ENCODE data around the gene HLX.

Gene HLX

GRCh38 chr1:220886470-220887201, 7.4 kb downstream of the HLX start:
- Histone ChIP-seq H3K27me3 (ENCODE audit: low read depth, low read length) (peaks cover 8% of the 10 kb centered on the region; the same call in 1 of the 2 replicates), H3K79me2 (ENCODE audit: low read length) (no peaks in the 10 kb centered on the region), H3K9me3 (ENCODE audit: insufficient read depth, low read length) (no peaks in the 10 kb centered on the region), H3K9ac (ENCODE audit: low read length) (no peak overlapping the region), H3K36me3 (replicated peaks; ENCODE audit: low read depth, low read length) (no peaks in the 10 kb centered on the region), H3K27ac (ENCODE audit: low read length) (no peak overlapping the region), H4K20me1 (ENCODE audit: insufficient read depth, low read length) (no peaks in the 10 kb centered on the region), H3K4me2 (ENCODE audit: low read length) (no peak overlapping the region), H2AFZ (ENCODE audit: low read depth, low read length) (no peak overlapping the region), H3K4me3 (ENCODE audit: low read length) (no peak overlapping the region), H3K4me1 (ENCODE audit: low read length) (peaks cover 6% of the 10 kb centered on the region)
- TF ChIP-seq CTCF (IDR thresholded peaks at IDR 0.05; ENCODE audit: low read depth, low read length) (no peak), EZH2phosphoT487 (IDR thresholded peaks at IDR 0.05; ENCODE audit: low read depth) (no peak)

GRCh38 chr1:220887202-220887519, 7.9 kb downstream of the HLX start:
- Histone ChIP-seq H3K4me2 (ENCODE audit: low read length) (no peak overlapping the region), H3K9me3 (ENCODE audit: insufficient read depth, low read length) (no peaks in the 10 kb centered on the region), H3K36me3 (replicated peaks; ENCODE audit: low read depth, low read length) (no peaks in the 10 kb centered on the region), H3K9ac (ENCODE audit: low read length) (no peak overlapping the region), H3K27ac (ENCODE audit: low read length) (no peak overlapping the region), H3K4me3 (ENCODE audit: low read length) (no peak overlapping the region), H2AFZ (ENCODE audit: low read depth, low read length) (no peak overlapping the region), H3K4me1 (ENCODE audit: low read length) (peaks cover 6% of the 10 kb centered on the region), H3K27me3 (ENCODE audit: low read depth, low read length) (peaks cover 8% of the 10 kb centered on the region; the same call in 1 of the 2 replicates), H4K20me1 (ENCODE audit: insufficient read depth, low read length) (no peaks in the 10 kb centered on the region), H3K79me2 (ENCODE audit: low read length) (no peaks in the 10 kb centered on the region)
- no peak for TF ChIP-seq CTCF (IDR thresholded peaks at IDR 0.05; ENCODE audit: low read depth, low read length)
- no peak for TF ChIP-seq EZH2phosphoT487 (IDR thresholded peaks at IDR 0.05; ENCODE audit: low read depth)

- Histone ChIP-seq H3K4me1 (ENCODE audit: low read length) (peaks cover under 1% of the 10 kb centered on the region), H3K9me3 (ENCODE audit: insufficient read depth, low read length) (no peaks in the 10 kb centered on the region), H3K27ac (ENCODE audit: low read length) (no peak overlapping the region), H3K9ac (ENCODE audit: low read length) (no peak overlapping the region), H4K20me1 (ENCODE audit: insufficient read depth, low read length) (no peaks in the 10 kb centered on the region), H3K79me2 (ENCODE audit: low read length) (no peaks in the 10 kb centered on the region), H3K36me3 (replicated peaks; ENCODE audit: low read depth, low read length) (no peaks in the 10 kb centered on the region), H3K4me2 (ENCODE audit: low read length) (no peak overlapping the region), H3K27me3 (ENCODE audit: low read depth, low read length) (peaks cover 8% of the 10 kb centered on the region; the same call in 1 of the 2 replicates), H2AFZ (ENCODE audit: low read depth, low read length) (no peak overlapping the region), H3K4me3 (ENCODE audit: low read length) (no peak overlapping the region)
- TF ChIP-seq EZH2phosphoT487 (IDR thresholded peaks at IDR 0.05; ENCODE audit: low read depth) (no peak), CTCF (IDR thresholded peaks at IDR 0.05; ENCODE audit: low read depth, low read length) (no peak)
These were observed 8.5 kb downstream of the HLX start for GRCh38 chr1:220887520-220888416.

GRCh38 chr1:220888417-220888986, 9.3 kb downstream of the HLX start:
- TF ChIP-seq EZH2phosphoT487 (IDR thresholded peaks at IDR 0.05; ENCODE audit: low read depth) (no peak), CTCF (IDR thresholded peaks at IDR 0.05; ENCODE audit: low read depth, low read length) (no peak)
- Histone ChIP-seq H3K27ac (ENCODE audit: low read length) (no peak overlapping the region), H3K4me3 (ENCODE audit: low read length) (no peak overlapping the region), H3K27me3 (ENCODE audit: low read depth, low read length) (peaks cover 8% of the 10 kb centered on the region; the same call in 1 of the 2 replicates), H3K4me1 (ENCODE audit: low read length) (no peaks in the 10 kb centered on the region), H3K4me2 (ENCODE audit: low read length) (no peak overlapping the region), H4K20me1 (ENCODE audit: insufficient read depth, low read length) (no peaks in the 10 kb centered on the region), H2AFZ (ENCODE audit: low read depth, low read length) (no peak overlapping the region), H3K9ac (ENCODE audit: low read length) (no peak overlapping the region), H3K36me3 (replicated peaks; ENCODE audit: low read depth, low read length) (no peaks in the 10 kb centered on the region), H3K79me2 (ENCODE audit: low read length) (no peaks in the 10 kb centered on the region), H3K9me3 (ENCODE audit: insufficient read depth, low read length) (no peaks in the 10 kb centered on the region)
